ENCODE measurements around the gene SLC23A2.
A peak's percentile ranks its signal among the peaks of the same experiment; 100 is the strongest.

The SLC23A2 gene

GRCh38 chr20:4966826-4967751 is 34.2 kb downstream of the SLC23A2 start:
- TF ChIP-seq, protein P1, sequence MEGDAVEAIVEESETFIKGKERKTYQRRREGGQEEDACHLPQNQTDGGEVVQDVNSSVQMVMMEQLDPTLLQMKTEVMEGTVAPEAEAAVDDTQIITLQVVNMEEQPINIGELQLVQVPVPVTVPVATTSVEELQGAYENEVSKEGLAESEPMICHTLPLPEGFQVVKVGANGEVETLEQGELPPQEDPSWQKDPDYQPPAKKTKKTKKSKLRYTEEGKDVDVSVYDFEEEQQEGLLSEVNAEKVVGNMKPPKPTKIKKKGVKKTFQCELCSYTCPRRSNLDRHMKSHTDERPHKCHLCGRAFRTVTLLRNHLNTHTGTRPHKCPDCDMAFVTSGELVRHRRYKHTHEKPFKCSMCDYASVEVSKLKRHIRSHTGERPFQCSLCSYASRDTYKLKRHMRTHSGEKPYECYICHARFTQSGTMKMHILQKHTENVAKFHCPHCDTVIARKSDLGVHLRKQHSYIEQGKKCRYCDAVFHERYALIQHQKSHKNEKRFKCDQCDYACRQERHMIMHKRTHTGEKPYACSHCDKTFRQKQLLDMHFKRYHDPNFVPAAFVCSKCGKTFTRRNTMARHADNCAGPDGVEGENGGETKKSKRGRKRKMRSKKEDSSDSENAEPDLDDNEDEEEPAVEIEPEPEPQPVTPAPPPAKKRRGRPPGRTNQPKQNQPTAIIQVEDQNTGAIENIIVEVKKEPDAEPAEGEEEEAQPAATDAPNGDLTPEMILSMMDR (IDR thresholded peaks at IDR 0.05; ENCODE audit: poor library complexity, severe bottlenecking): no peak
- no peak for DNase-seq (ENCODE audit: low spot score)

GRCh38 chr20:4962241-4962855 is 39.0 kb downstream of the SLC23A2 start:
- no peak overlapping the region for H3K4me3 ChIP-seq (ENCODE audit: severe bottlenecking)
- TF ChIP-seq, protein P1 (IDR thresholded peaks at IDR 0.05; ENCODE audit: poor library complexity, severe bottlenecking): no peak
- no peaks in the 10 kb centered on the region for H3K27me3 ChIP-seq (ENCODE audit: insufficient read depth, poor library complexity, severe bottlenecking)
- H3K27ac ChIP-seq (ENCODE audit: poor library complexity, severe bottlenecking): no peak overlapping the region
- H3K9me3 ChIP-seq (ENCODE audit: severe bottlenecking): no peaks in the 10 kb centered on the region
- no peak for DNase-seq (ENCODE audit: low spot score)
- peaks cover 7% of the 10 kb centered on the region for H3K4me1 ChIP-seq (ENCODE audit: insufficient read depth, poor library complexity, severe bottlenecking)
- H3K36me3 ChIP-seq (ENCODE audit: low read depth): no peaks in the 10 kb centered on the region
- no peak for ATAC-seq (ENCODE audit: low read depth)

More at GRCh38 chr20:4966826-4967751, 34.2 kb downstream of the SLC23A2 start:
- Histone ChIP-seq H3K4me1 (ENCODE audit: insufficient read depth, poor library complexity, severe bottlenecking) (no peaks in the 10 kb centered on the region), H3K36me3 (ENCODE audit: low read depth) (0 out of 2 replicates have a peak, but pooled peaks cover 3% of the 10 kb centered on the region), H3K4me3 (ENCODE audit: severe bottlenecking) (no peak overlapping the region), H3K9me3 (ENCODE audit: severe bottlenecking) (no peaks in the 10 kb centered on the region), H3K27ac (ENCODE audit: poor library complexity, severe bottlenecking) (no peak overlapping the region), H3K27me3 (ENCODE audit: insufficient read depth, poor library complexity, severe bottlenecking) (no peaks in the 10 kb centered on the region)
- ATAC-seq (ENCODE audit: low read depth): no peak

GRCh38 chr20:4961746-4962145 is 39.6 kb downstream of the SLC23A2 start:
- TF ChIP-seq, protein P1 (IDR thresholded peaks at IDR 0.05; ENCODE audit: poor library complexity, severe bottlenecking): no peak
- Histone ChIP-seq H3K36me3 (ENCODE audit: low read depth) (no peaks in the 10 kb centered on the region), H3K4me3 (ENCODE audit: severe bottlenecking) (no peak overlapping the region), H3K27ac (ENCODE audit: poor library complexity, severe bottlenecking) (no peak overlapping the region), H3K27me3 (ENCODE audit: insufficient read depth, poor library complexity, severe bottlenecking) (no peaks in the 10 kb centered on the region), H3K4me1 (ENCODE audit: insufficient read depth, poor library complexity, severe bottlenecking) (peaks cover 7% of the 10 kb centered on the region), H3K9me3 (ENCODE audit: severe bottlenecking) (no peaks in the 10 kb centered on the region)
- DNase-seq (ENCODE audit: low spot score) (no peak), ATAC-seq (ENCODE audit: low read depth) (peak; percentile 78)

DNA sequence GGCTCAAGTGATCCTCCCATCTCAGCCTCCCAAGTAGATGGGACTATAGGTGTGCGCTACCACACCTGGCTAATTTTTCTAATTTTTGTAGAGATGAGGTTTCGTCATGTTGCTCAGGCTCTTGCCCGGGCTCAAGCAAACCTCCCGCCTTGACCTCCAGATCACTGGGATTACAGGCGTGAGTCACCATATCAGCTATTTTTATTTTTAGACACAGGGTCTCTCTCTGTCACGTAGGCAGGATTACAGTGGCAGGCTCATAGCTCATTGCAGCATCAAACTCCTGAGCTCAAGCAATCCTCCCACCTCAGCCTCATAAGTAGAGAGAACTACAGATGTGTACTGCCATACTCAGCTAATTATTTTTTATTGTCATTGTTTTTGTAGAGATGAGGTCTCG is 41.7 kb downstream of the SLC23A2 start:
- no peak overlapping the region for H3K4me3 ChIP-seq (ENCODE audit: severe bottlenecking)
- H3K36me3 ChIP-seq (ENCODE audit: low read depth): no peaks in the 10 kb centered on the region
- DNase-seq (ENCODE audit: low spot score): no peak
- H3K4me1 ChIP-seq (ENCODE audit: insufficient read depth, poor library complexity, severe bottlenecking): peaks cover 9% of the 10 kb centered on the region
- H3K9me3 ChIP-seq (ENCODE audit: severe bottlenecking): no peaks in the 10 kb centered on the region
- ATAC-seq (ENCODE audit: low read depth): peak; percentile 10; the same call in 1 of the 3 replicates
- no peak overlapping the region for H3K27ac ChIP-seq (ENCODE audit: poor library complexity, severe bottlenecking)
- TF ChIP-seq, protein P1 (IDR thresholded peaks at IDR 0.05; ENCODE audit: poor library complexity, severe bottlenecking): no peak
- no peaks in the 10 kb centered on the region for H3K27me3 ChIP-seq (ENCODE audit: insufficient read depth, poor library complexity, severe bottlenecking)
